Measurements from ENCODE around the gene NRK. TPM values are rescaled to one million over a fixed set of nuclear protein-coding genes. Genes with fewer than 3 reads are reported as not detected.

NRK gene
- total RNA-seq, 1 experiment from 2014 or later, result 0.05 TPM

DNA sequence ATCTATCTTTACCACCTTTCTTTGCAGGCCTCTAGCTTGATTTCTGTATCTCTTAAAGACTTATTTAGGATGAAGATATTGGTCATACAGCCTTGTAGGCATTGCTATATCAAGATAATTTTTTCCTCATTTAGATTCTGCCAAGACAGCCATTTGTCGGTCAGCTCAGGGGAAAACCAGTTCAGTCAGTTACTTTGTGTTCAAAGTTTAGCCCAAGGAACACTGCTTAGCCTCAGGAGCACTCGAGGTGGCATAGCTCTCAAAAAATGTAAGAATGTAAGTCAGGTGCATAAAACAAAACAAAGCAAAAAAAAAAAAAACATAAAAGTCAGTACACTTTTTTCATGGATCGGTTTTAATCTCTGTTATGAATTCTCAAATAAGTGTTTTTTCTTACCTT lies 43.4 kb downstream of the NRK start:
- Histone ChIP-seq H3K4me1 (ENCODE audit: control insufficient read depth in 1 of 2, insufficient read depth in 2 of 2, low read length in 2 of 2) (no peaks in the 10 kb centered on the region), H3K27me3 (ENCODE audit: insufficient read depth, low read length) (no peaks in the 10 kb centered on the region), H3K79me2 (ENCODE audit: insufficient read depth, low read length) (no peaks in the 10 kb centered on the region), H4K20me1 (ENCODE audit: insufficient read depth) (no peaks in the 10 kb centered on the region), H2AFZ (ENCODE audit: low read depth, low read length, poor library complexity, severe bottlenecking) (no peak overlapping the region), H3K9me2 (ENCODE audit: insufficient read depth) (no peaks in the 10 kb centered on the region), H3K4me3 (replicated peaks in 1 of 2; ENCODE audit: low read depth in 1 of 2, low read length in 2 of 2) (no peak overlapping the region), H3K27ac (ENCODE audit: low read depth, low read length) (no peak overlapping the region), H3K9ac (ENCODE audit: low read length) (no peak overlapping the region), H3K36me3 (ENCODE audit: control insufficient read depth in 1 of 2, insufficient read depth in 2 of 2, low read length in 2 of 2) (no peaks in the 10 kb centered on the region), H3K4me2 (ENCODE audit: low read length) (no peak overlapping the region), H3K9me3 (ENCODE audit: control insufficient read depth in 1 of 2, insufficient read depth in 1 of 2, low read depth in 1 of 2, low read length in 2 of 2) (no peaks in the 10 kb centered on the region)
- no peak for DNase-seq (ENCODE audit: low read depth, low spot score)
- intact Hi-C loops (cut with micrococcal nuclease), result no loop called here
- ATAC-seq, result no peak
- TF ChIP-seq, protein P1, sequence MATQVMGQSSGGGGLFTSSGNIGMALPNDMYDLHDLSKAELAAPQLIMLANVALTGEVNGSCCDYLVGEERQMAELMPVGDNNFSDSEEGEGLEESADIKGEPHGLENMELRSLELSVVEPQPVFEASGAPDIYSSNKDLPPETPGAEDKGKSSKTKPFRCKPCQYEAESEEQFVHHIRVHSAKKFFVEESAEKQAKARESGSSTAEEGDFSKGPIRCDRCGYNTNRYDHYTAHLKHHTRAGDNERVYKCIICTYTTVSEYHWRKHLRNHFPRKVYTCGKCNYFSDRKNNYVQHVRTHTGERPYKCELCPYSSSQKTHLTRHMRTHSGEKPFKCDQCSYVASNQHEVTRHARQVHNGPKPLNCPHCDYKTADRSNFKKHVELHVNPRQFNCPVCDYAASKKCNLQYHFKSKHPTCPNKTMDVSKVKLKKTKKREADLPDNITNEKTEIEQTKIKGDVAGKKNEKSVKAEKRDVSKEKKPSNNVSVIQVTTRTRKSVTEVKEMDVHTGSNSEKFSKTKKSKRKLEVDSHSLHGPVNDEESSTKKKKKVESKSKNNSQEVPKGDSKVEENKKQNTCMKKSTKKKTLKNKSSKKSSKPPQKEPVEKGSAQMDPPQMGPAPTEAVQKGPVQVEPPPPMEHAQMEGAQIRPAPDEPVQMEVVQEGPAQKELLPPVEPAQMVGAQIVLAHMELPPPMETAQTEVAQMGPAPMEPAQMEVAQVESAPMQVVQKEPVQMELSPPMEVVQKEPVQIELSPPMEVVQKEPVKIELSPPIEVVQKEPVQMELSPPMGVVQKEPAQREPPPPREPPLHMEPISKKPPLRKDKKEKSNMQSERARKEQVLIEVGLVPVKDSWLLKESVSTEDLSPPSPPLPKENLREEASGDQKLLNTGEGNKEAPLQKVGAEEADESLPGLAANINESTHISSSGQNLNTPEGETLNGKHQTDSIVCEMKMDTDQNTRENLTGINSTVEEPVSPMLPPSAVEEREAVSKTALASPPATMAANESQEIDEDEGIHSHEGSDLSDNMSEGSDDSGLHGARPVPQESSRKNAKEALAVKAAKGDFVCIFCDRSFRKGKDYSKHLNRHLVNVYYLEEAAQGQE (IDR thresholded peaks at IDR 0.05; ENCODE audit: low read depth), result no peak
- no peak for TF ChIP-seq YY1 (IDR thresholded peaks at IDR 0.05; ENCODE audit: extremely low read depth, insufficient replicate concordance, low read depth, low read length)
- TF ChIP-seq SP1 (IDR thresholded peaks at IDR 0.05; ENCODE audit: low read depth), result no peak
- TF ChIP-seq POLR2A (IDR thresholded peaks at IDR 0.05; ENCODE audit: borderline replicate concordance, extremely low read depth, insufficient read depth, insufficient read length), result no peak
- ChIA-PET CTCF (interaction anchor here (1.1 kb wide), 1 partner anchor 11 kb away, joined by 4 read pairs; no protein-coding TSS in a partner anchor), RAD21 (ENCODE audit: low non-redundant PET in 1 of 2, low total read pairs in 2 of 2, uncharacterized antibody in 2 of 2, unreplicated experiment in 2 of 2) (no interaction called here), POLR2A (no interaction called here)
- no TSS peak for BruUV-seq (replicated peaks)

DNA sequence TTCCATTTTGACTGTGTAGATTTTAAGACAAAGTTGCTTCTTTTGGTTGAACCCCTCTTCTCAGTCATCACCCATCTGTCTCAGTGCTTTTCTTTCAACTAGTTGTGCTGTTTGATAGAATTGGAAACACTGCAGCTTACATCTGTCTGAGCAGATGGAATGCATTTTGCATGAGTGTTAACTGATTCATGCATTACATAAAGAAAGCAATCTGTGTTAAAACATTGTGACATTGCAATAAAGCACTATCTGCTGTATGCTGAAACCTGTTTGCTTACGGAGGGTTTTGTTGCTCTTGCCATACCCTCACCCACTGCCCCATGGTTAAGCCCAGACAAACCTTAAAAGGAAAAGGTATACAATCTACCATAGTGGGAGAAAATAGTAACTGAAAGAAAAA lies 47.4 kb downstream of the NRK start:
- Histone ChIP-seq H3K27ac (ENCODE audit: low read depth, low read length) (no peak overlapping the region), H3K9me3 (ENCODE audit: control insufficient read depth in 1 of 2, insufficient read depth in 1 of 2, low read depth in 1 of 2, low read length in 2 of 2) (no peaks in the 10 kb centered on the region), H4K20me1 (ENCODE audit: insufficient read depth) (no peaks in the 10 kb centered on the region), H3K4me1 (ENCODE audit: control insufficient read depth in 1 of 2, insufficient read depth in 2 of 2, low read length in 2 of 2) (no peaks in the 10 kb centered on the region), H2AFZ (ENCODE audit: low read depth, low read length, poor library complexity, severe bottlenecking) (no peak overlapping the region), H3K9ac (ENCODE audit: low read length) (no peak overlapping the region), H3K36me3 (ENCODE audit: control insufficient read depth in 1 of 2, insufficient read depth in 2 of 2, low read length in 2 of 2) (no peaks in the 10 kb centered on the region), H3K4me2 (ENCODE audit: low read length) (no peak overlapping the region), H3K79me2 (ENCODE audit: insufficient read depth, low read length) (no peaks in the 10 kb centered on the region), H3K27me3 (ENCODE audit: insufficient read depth, low read length) (peaks cover 6% of the 10 kb centered on the region; the same call in 1 of the 2 replicates), H3K9me2 (ENCODE audit: insufficient read depth) (no peaks in the 10 kb centered on the region), H3K4me3 (replicated peaks in 1 of 2; ENCODE audit: low read depth in 1 of 2, low read length in 2 of 2) (no peak overlapping the region)
- ChIA-PET POLR2A (no interaction called here), CTCF (no interaction called here), RAD21 (ENCODE audit: low non-redundant PET in 1 of 2, low total read pairs in 2 of 2, uncharacterized antibody in 2 of 2, unreplicated experiment in 2 of 2) (no interaction called here)
- no TSS peak for BruUV-seq (replicated peaks)
- no peak for DNase-seq (ENCODE audit: low read depth, low spot score)
- ATAC-seq, result no peak
- intact Hi-C loops (cut with micrococcal nuclease), result no loop called here
- TF ChIP-seq RAD21 (IDR thresholded peaks at IDR 0.05; ENCODE audit: low read depth) (no peak), TCF7L2 (IDR thresholded peaks at IDR 0.05; ENCODE audit: borderline replicate concordance, extremely low read depth, insufficient read depth, insufficient read length) (no peak), POLR2A (IDR thresholded peaks at IDR 0.05; ENCODE audit: borderline replicate concordance, extremely low read depth, insufficient read depth, insufficient read length) (no peak), SRF (IDR thresholded peaks at IDR 0.05; ENCODE audit: low read depth) (no peak), ZNF274 (IDR thresholded peaks at IDR 0.05; ENCODE audit: low read depth, low read length) (no peak), CEBPB (IDR thresholded peaks at IDR 0.05; ENCODE audit: low read depth) (no peak), YY1 (IDR thresholded peaks at IDR 0.05; ENCODE audit: extremely low read depth, insufficient replicate concordance, low read depth, low read length) (no peak), EGR1 (IDR thresholded peaks at IDR 0.05; ENCODE audit: low read depth) (no peak), EZH2 (IDR thresholded peaks at IDR 0.05) (no peak), SIN3A (IDR thresholded peaks at IDR 0.05; ENCODE audit: low read depth) (no peak), FOSL1 (IDR thresholded peaks at IDR 0.05; ENCODE audit: low read depth) (no peak)
- TF ChIP-seq, protein P1 (IDR thresholded peaks at IDR 0.05; ENCODE audit: low read depth), result no peak
- TF ChIP-seq, protein P2, sequence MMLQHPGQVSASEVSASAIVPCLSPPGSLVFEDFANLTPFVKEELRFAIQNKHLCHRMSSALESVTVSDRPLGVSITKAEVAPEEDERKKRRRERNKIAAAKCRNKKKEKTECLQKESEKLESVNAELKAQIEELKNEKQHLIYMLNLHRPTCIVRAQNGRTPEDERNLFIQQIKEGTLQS (IDR thresholded peaks at IDR 0.05), result no peak
